ENCODE results near the gene ARFIP1. TPM values are rescaled to one million over a fixed set of nuclear protein-coding genes. Genes with fewer than 3 reads are reported as not detected.

ARFIP1 gene
- polyA plus RNA-seq, 1 experiment: 11.5 TPM

DNA sequence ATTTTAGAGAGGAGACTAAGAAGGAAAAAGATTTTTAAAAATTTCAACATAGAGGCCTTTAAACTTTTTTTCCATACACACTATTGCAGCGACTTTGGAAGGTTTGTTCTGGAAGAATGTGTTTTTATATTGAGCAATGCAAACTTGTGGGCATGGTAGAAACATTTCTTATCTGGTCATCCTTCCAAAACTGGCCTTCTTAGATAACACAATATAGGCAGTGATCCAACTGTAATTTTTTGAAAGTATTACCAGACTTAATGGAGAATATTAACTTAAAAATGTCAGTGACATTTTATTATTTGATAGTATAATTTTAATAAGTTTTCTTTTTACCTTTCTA lies 182.0 kb downstream of the ARFIP1 start:
- no peak for DNase-seq (ENCODE audit: low read depth)
- POLR2A ChIA-PET: no interaction called here
- H3K4me3 ChIP-seq (ENCODE audit: low read depth, low read length): no peak overlapping the region
- CTCF ChIA-PET: interaction anchor here (1.3 kb wide), 1 partner anchor 122 kb away, joined by 3 read pairs; no protein-coding TSS in a partner anchor
- H3K27me3 ChIP-seq (ENCODE audit: control insufficient read depth, insufficient read depth, low read length): no peaks in the 10 kb centered on the region
- no peaks in the 10 kb centered on the region for H3K36me3 ChIP-seq (ENCODE audit: control insufficient read depth, insufficient read depth, low read length)
- TF ChIP-seq, protein P1, sequence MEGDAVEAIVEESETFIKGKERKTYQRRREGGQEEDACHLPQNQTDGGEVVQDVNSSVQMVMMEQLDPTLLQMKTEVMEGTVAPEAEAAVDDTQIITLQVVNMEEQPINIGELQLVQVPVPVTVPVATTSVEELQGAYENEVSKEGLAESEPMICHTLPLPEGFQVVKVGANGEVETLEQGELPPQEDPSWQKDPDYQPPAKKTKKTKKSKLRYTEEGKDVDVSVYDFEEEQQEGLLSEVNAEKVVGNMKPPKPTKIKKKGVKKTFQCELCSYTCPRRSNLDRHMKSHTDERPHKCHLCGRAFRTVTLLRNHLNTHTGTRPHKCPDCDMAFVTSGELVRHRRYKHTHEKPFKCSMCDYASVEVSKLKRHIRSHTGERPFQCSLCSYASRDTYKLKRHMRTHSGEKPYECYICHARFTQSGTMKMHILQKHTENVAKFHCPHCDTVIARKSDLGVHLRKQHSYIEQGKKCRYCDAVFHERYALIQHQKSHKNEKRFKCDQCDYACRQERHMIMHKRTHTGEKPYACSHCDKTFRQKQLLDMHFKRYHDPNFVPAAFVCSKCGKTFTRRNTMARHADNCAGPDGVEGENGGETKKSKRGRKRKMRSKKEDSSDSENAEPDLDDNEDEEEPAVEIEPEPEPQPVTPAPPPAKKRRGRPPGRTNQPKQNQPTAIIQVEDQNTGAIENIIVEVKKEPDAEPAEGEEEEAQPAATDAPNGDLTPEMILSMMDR (IDR thresholded peaks at IDR 0.05; ENCODE audit: insufficient read depth, low read depth, low read length): no peak

Other genes with a start within 250 kb of the ARFIP1 start
- 4.1 and 11.0 TPM in 2 replicates for gene FBXW7, start 243.9 kb upstream of the ARFIP1 start, polyA plus RNA-seq (2011; rRNA removed)
- 1.1 and 2.4 TPM in 2 replicates for gene TMEM154, start 100.0 kb upstream of the ARFIP1 start, polyA plus RNA-seq (2011; rRNA removed)
- 0.04 TPM in 1 of 2 replicates, not detected in the other for gene TIGD4, start 224 bp upstream of the ARFIP1 start, polyA plus RNA-seq (2011; rRNA removed)
- 0.17 and 0.22 TPM in 2 replicates for gene FHDC1, start 156.4 kb downstream of the ARFIP1 start, polyA plus RNA-seq (2011; rRNA removed)

All from BJ (cell line).